Ishikawa (cell line): ENCODE data around the gene CRYGN.

Experiments
- CEBPB ChIP-seq: IDR thresholded peaks from 2 replicates; pipeline ENCODE4 v1.6.1; 2012
- CREB1 ChIP-seq: IDR thresholded peaks from 2 replicates; pipeline ENCODE4 v1.6.1; 2012; ENCODE audit warnings: low read depth
- EGR1 ChIP-seq: IDR thresholded peaks from 2 replicates; pipeline ENCODE4 v1.6.1; 2012
- EP300 ChIP-seq: IDR thresholded peaks from 2 replicates; pipeline ENCODE4 v1.6.1; 2012; ENCODE audit warnings: borderline replicate concordance
- FOXM1 ChIP-seq: IDR thresholded peaks from 2 replicates; pipeline ENCODE4 v1.6.1; 2012; ENCODE audit warnings: low read depth, borderline replicate concordance
- MAX ChIP-seq: IDR thresholded peaks from 2 replicates; pipeline ENCODE4 v1.6.1; 2012
- NFIC ChIP-seq: IDR thresholded peaks from 2 replicates; pipeline ENCODE4 v1.6.1; 2012
- RAD21 ChIP-seq: IDR thresholded peaks from 2 replicates; pipeline ENCODE4 v1.6.1; 2012; ENCODE audit warnings: low read depth
- REST ChIP-seq: IDR thresholded peaks from 2 replicates; pipeline ENCODE4 v1.6.1; 2012; ENCODE audit warnings: low read depth, mild to moderate bottlenecking
- TAF1 ChIP-seq: IDR thresholded peaks from 2 replicates; pipeline ENCODE4 v1.6.1; 2012; ENCODE audit warnings: low read depth, mild to moderate bottlenecking
- TCF12 ChIP-seq: IDR thresholded peaks from 2 replicates; pipeline ENCODE4 v1.6.1; 2012; ENCODE audit warnings: low read depth
- TEAD4 ChIP-seq: IDR thresholded peaks from 2 replicates; pipeline ENCODE4 v1.6.1; 2012
- YY1 ChIP-seq: IDR thresholded peaks from 2 replicates; pipeline ENCODE4 v1.6.1; 2012; ENCODE audit warnings: low read depth
- ZBTB7A ChIP-seq: IDR thresholded peaks from 2 replicates; pipeline ENCODE4 v1.6.1; 2012; ENCODE audit warnings: low read depth
- TF ChIP-seq, protein P1 (sequence below): IDR thresholded peaks from 2 replicates; pipeline ENCODE4 v1.6.1; 2012

CRYGN gene

DNA sequence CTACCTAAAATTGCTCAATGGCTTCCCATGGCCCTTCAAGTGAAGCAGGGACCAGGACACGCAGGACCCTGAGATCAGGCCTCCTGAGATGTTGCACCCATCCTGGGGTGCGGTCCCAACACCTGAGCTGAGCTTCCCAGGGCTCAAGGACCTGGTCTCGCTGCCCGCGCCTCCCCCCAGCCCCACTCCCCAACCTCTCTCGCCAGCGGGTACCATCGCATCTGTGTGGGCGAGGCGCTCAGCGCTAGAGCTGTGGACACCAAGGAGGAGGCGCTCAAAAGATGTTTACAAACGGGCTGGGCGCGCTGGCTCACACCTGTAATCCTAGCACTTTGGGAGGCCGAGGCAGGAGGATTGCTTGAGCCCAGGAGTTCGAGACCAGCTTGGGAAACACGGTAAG lies 7.4 kb upstream of the CRYGN start:
- no peak for TF ChIP-seq YY1
- no peak for TF ChIP-seq TAF1
- TF ChIP-seq, protein P1, sequence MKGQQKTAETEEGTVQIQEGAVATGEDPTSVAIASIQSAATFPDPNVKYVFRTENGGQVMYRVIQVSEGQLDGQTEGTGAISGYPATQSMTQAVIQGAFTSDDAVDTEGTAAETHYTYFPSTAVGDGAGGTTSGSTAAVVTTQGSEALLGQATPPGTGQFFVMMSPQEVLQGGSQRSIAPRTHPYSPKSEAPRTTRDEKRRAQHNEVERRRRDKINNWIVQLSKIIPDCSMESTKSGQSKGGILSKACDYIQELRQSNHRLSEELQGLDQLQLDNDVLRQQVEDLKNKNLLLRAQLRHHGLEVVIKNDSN, result no peak
- TF ChIP-seq FOXM1, result no peak
- TF ChIP-seq EGR1, result no peak
- TF ChIP-seq EP300, result no peak
- TF ChIP-seq REST, result no peak
- TF ChIP-seq ZBTB7A, result no peak
- TF ChIP-seq TEAD4, result no peak
- no peak for TF ChIP-seq MAX
- no peak for TF ChIP-seq CEBPB
- no peak for TF ChIP-seq TCF12
- no peak for TF ChIP-seq NFIC
- TF ChIP-seq CREB1, result no peak
- no peak for TF ChIP-seq RAD21

- TF ChIP-seq REST (no peak), YY1 (no peak), TAF1 (no peak), TCF12 (no peak), CEBPB (no peak), FOXM1 (no peak), NFIC (no peak), EP300 (no peak), CREB1 (no peak), EGR1 (no peak), RAD21 (no peak), MAX (no peak), ZBTB7A (no peak), TEAD4 (no peak)
- TF ChIP-seq, protein P1, result no peak
Observed at GRCh38 chr7:151446412-151446811, 6.5 kb upstream of the CRYGN start.

- TF ChIP-seq CREB1, result no peak
- no peak for TF ChIP-seq REST
- TF ChIP-seq TAF1, result no peak
- TF ChIP-seq TEAD4, result no peak
- TF ChIP-seq EP300, result no peak
- TF ChIP-seq NFIC, result no peak
Observed at GRCh38 chr7:151444632-151445031, 4.7 kb upstream of the CRYGN start.

DNA sequence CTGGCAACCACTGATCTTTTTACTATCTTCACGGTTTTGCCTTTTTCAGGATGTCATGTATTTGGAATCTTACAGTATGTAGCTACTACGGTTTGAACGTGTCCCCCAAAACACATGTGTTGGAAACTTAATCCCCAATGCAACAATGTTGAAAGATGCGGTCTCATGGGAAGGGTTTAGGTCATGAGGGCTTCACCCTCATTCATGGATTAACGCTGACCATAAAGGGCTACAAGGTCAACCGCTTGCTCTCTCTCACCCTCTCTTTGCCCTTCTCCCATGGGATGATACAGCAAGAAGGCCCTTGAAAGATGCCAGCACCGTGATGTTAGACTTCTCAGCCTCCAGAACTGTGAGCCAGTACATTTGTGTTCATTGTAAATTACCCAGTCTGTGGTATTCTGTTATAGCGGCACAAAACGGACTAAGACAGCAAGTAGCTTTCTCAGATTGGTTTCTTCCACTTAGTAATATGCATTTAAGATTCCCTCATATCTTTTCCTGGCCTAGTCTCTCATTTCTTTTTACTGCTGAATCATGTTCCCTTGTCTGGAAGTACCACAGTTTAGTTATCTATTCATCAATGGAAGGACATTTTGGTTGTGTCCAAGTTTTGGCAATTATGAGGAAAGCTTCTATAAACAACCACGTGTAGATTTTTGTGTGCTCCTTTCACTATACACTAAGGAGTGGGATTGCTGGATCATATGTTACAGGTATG lies 3.0 kb upstream of the CRYGN start:
- TF ChIP-seq CEBPB (no peak), TAF1 (no peak), REST (no peak), NFIC (no peak), EP300 (no peak), YY1 (no peak), CREB1 (no peak), EGR1 (no peak), FOXM1 (no peak), ZBTB7A (no peak)
- TF ChIP-seq, protein P1, result no peak
